Pons (tissue), 1 donor: ENCODE results near the gene XIRP2.

Source experiments
- DNase-seq: peaks from one replicate; pipeline ENCODE4 v3.0.0-alpha.2; 2016; ENCODE audit warnings: low spot score

The XIRP2 gene

DNA sequence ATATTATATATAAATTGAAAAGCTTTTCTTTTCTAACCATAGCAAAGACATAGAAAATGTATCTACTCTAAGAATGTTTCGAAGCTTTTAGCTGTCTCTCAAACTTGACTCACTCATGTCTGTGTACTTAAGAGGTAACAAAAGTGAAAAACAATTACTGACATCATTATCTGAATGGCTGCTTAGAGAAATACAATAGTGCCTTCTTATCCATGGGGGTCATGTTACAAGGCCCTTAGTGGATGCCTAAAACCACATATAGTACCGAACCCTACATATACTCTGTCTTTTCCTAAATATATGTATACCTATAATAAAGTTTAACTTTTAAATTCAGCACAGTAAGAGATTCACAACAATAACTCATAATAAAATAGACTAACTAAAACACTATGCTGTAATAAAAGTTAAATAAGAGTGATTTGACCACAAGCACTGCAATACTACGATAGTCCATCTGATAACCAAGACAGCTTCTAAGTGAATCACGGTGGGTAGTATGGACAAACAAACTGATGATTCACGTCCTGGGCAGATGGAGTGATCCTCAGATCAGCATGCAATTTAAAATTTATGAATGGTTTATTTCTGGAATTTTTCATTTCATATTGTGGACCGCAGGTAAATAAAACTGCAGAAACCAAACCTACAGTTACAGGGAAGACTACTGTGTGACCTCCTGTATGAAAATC is 246.2 kb downstream of the XIRP2 start:
- DNase-seq, result no peak

GRCh38 chr2:167135706-167136105 is 247.4 kb downstream of the XIRP2 start:
- DNase-seq, result no peak

DNA sequence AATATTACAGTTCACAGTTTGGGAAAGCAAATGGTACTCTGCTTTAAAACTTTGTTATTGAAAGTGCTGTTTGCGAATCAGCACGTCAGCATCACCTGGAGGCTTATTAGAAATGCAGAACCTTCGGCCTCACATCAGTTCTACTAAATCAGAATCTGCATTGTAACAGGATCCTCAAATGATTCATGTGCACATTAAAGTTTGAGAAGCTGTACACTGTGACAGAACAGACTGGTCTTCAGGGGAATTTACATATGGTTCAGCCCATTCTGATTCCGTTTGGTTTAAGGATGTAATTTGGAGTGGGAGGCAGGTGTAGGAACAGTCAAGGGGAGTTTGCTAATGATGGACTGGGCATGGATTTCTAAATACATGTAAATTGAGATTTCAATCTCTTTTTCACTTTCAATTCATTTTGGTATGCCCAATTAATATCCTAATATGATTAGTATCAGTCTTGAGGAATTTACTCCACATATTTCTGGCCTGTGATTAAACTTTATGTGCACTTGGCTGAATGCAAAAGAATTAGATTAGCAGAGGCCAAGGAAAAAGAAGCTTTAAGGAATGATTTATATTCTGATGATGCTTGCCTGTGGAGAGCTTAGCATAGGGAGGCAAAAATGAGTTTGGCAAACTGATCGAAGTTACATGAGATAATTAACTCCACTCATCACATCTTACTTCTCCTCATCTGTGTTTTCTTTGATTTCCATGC is 248.8 kb downstream of the XIRP2 start:
- DNase-seq, result no peak

GRCh38 chr2:167140330-167140729 is 252.1 kb downstream of the XIRP2 start:
- no peak for DNase-seq

DNA sequence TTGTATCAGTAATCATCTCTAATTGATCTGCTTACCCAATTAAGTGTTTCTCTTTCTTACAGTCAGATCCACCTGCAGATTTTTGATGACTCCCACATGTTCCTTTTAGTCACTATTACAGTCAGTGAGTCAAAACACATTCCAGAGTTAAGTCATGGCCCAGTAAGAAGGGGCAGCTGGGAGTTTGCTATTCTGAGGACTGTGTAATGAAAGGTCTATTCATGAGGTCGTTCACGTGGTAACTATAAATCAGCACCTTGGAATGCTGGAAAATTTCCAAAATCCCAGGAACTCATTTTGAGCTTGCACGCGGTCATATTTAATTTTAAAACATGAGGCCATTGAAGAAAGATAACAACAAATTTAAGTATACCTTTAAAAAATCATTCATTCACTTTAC is 252.5 kb downstream of the XIRP2 start:
- DNase-seq, result no peak

DNA sequence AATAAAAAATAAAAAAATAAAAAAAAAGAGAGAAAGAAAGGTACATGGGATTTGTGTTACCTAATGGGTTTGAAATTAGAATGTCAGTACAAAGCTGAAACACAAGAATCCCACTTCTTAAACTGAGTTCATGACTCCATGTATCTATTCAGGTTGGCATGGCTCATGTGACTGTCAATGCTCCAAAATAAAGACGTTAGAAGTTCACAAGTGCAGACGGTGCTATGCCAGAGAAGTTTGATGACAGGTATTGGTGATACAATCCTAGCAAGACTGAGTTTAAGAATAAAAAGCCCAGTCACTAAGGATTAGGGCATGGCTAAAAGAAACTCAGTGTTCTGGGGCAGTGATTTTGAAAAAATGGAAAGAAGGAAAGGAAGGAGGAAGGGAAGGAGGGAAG is 254.3 kb downstream of the XIRP2 start:
- DNase-seq, result no peak

GRCh38 chr2:167144179-167144898 is 256.1 kb downstream of the XIRP2 start:
- no peak for DNase-seq

GRCh38 chr2:167147271-167147941 is 259.1 kb downstream of the XIRP2 start:
- no peak for DNase-seq

DNA sequence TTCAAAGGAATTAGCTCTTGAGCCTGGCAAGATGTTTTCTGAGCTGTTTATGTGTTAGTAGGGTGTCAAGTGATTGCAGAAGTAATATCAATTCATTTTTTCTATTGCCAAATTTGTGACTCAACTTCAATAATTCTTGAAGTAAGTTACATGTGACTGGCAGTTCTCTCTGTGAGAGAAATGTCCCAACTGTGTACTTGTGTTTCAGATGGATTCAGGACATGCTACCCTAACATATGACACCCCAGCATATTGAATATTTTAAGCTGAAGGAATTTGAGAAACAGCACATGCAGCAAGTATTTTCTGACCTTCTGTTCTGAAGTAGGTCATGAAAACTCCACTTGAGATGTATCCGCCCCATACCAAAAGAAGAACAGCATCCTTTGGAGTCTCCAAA is 263.6 kb downstream of the XIRP2 start:
- DNase-seq, result no peak

DNA sequence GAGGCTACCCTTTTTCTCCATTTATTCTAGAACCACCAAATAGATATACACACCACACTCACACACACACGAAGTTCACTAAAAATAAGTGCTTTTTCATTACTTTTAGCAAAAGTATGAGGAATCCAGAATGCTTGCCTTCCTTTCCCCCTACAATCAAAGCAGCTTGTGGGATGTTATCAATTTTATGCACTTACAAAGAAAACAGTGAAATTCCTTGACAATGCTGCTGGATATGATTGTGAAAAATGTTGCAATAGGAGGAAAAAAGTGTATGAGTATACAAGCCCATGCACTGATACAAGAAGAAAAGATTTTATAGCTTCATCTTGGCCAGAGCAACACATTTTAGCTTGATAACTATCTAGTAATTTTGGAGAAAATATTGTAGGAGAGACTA is 269.2 kb downstream of the XIRP2 start:
- DNase-seq, result no peak

- DNase-seq, result no peak
Measured at GRCh38 chr2:167177196-167177595, 288.9 kb downstream of the XIRP2 start.

GRCh38 chr2:167181134-167181533 is 292.9 kb downstream of the XIRP2 start:
- no peak for DNase-seq

- no peak for DNase-seq
Measured at GRCh38 chr2:167181688-167182087, 293.4 kb downstream of the XIRP2 start.

- DNase-seq, result no peak
Measured at GRCh38 chr2:167182403-167182802, 294.1 kb downstream of the XIRP2 start.

GRCh38 chr2:167183931-167184330 is 295.7 kb downstream of the XIRP2 start:
- DNase-seq, result peak; percentile 17

GRCh38 chr2:167186465-167186864 is 298.2 kb downstream of the XIRP2 start:
- DNase-seq, result no peak

- DNase-seq, result no peak
Measured at GRCh38 chr2:167187049-167187727, 298.9 kb downstream of the XIRP2 start.

GRCh38 chr2:167187978-167188967 is 300.0 kb downstream of the XIRP2 start:
- DNase-seq, result no peak

DNA sequence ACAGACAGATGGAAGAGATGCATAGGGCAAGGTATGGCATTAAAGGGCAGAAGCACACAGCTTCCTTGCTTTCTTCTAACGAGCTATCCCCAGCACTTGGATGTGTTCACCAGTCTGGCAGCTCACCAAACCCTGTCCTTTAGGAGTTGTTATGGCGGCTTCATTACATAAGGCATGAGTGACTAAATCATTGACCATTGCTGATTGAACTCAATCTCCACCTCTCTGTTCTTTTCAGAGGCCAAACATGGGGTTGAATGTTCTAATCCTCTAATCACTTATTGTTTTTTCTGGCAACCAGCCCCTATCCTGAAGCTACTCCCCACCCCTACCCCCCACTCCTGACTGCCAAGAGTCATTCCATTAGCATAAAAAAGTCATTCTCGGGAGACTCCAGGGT is 301.8 kb downstream of the XIRP2 start:
- no peak for DNase-seq

GRCh38 chr2:167191588-167191987 is 303.3 kb downstream of the XIRP2 start:
- no peak for DNase-seq

- DNase-seq, result no peak
Measured at GRCh38 chr2:167192833-167193232, 304.6 kb downstream of the XIRP2 start.
